ENCODE data around the gene TBC1D22A. TPM values are rescaled to one million over a fixed set of nuclear protein-coding genes. Genes with fewer than 3 reads are reported as not detected.

The TBC1D22A gene
- total RNA-seq, 2 experiments from 2014 or later: 36.0 to 38.0 TPM

DNA sequence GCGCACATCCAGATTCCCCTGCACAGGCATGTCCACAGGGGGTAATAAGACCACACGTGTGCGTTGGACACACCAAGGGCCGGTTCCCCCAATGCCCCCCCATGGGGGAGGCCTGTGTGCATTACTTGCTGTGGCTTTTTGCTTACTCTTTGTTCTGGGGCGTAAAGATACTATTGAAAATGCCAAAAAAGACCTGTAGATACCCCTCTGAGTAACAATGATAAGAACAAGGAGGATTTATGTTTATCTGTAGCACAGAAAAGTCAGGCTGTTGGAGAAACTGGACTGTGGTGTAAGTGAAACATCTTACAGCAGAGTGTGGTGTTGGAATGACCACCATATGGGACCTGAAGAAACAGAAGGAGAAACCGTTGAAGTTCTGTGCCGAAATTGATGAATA lies 103.2 kb downstream of the TBC1D22A start:
- Mint-ChIP-seq H3K27ac (no peak overlapping the region), H3K4me1 (no peaks in the 10 kb centered on the region), H3K9me3 (ENCODE audit: low read depth) (peaks cover 10% of the 10 kb centered on the region), H3K27me3 (no peaks in the 10 kb centered on the region), H3K36me3 (ENCODE audit: low read depth) (peaks cover 61% of the 10 kb centered on the region), H3K4me3 (no peak overlapping the region)
- no peak for DNase-seq
- POLR2A ChIA-PET: no interaction called here
- no peak for ATAC-seq
- intact Hi-C loops (cut with DNase I, micrococcal nuclease): no loop called here
- CTCF ChIA-PET: no interaction called here

DNA sequence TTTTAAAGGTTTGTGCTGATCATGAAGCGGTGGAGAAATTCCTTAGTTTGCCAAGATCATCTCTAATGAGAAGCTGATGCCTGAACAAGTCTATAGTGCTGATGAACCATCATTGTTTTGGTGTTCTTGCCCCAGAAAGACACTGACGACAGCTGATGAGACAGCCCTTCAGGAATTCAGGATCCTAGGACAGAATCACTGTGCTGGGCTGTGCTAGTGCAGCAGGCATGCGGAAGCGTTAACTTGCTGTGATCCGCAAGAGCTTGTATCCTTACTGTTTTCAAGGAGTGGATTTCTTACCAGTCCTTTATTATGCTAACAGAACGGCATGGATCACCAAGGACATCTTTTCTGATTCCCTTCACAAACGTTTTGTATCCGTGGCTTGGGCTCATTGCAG lies 104.1 kb downstream of the TBC1D22A start:
- intact Hi-C loops (cut with DNase I, micrococcal nuclease): no loop called here
- ChIA-PET POLR2A (no interaction called here), CTCF (no interaction called here)
- Mint-ChIP-seq H3K4me3 (no peak overlapping the region), H3K27me3 (no peaks in the 10 kb centered on the region), H3K27ac (no peak overlapping the region), H3K36me3 (ENCODE audit: low read depth) (peaks cover 71% of the 10 kb centered on the region), H3K9me3 (ENCODE audit: low read depth) (peaks cover 20% of the 10 kb centered on the region), H3K4me1 (no peaks in the 10 kb centered on the region)
- DNase-seq (no peak), ATAC-seq (no peak)

- POLR2A ChIA-PET: no interaction called here
- H3K27me3 Mint-ChIP-seq: no peaks in the 10 kb centered on the region
- ATAC-seq: no peak
- no peak overlapping the region for H3K27ac Mint-ChIP-seq
- H3K4me3 Mint-ChIP-seq: no peak overlapping the region
- CTCF ChIA-PET: interaction anchor here (0.5 kb wide), 1 partner anchor 212 kb away, joined by 3 read pairs; no protein-coding TSS in a partner anchor
- DNase-seq: no peak
- H3K9me3 Mint-ChIP-seq (ENCODE audit: low read depth): peaks cover 23% of the 10 kb centered on the region
- intact Hi-C loops (cut with DNase I, micrococcal nuclease): no loop called here
- H3K4me1 Mint-ChIP-seq: no peaks in the 10 kb centered on the region
- peaks cover 73% of the 10 kb centered on the region for H3K36me3 Mint-ChIP-seq (ENCODE audit: low read depth)
These were observed 104.7 kb downstream of the TBC1D22A start for GRCh38 chr22:46867106-46867505.

GRCh38 chr22:46869329-46869728 lies 106.9 kb downstream of the TBC1D22A start:
- Mint-ChIP-seq H3K9me3 (ENCODE audit: low read depth) (peaks cover 29% of the 10 kb centered on the region), H3K27ac (no peak overlapping the region), H3K4me1 (peaks cover 6% of the 10 kb centered on the region), H3K36me3 (ENCODE audit: low read depth) (peaks cover 68% of the 10 kb centered on the region), H3K4me3 (no peak overlapping the region), H3K27me3 (no peaks in the 10 kb centered on the region)
- ATAC-seq: no peak
- DNase-seq: no peak
- CTCF ChIA-PET: no interaction called here
- intact Hi-C loops (cut with DNase I, micrococcal nuclease): no loop called here
- POLR2A ChIA-PET: no interaction called here

DNA sequence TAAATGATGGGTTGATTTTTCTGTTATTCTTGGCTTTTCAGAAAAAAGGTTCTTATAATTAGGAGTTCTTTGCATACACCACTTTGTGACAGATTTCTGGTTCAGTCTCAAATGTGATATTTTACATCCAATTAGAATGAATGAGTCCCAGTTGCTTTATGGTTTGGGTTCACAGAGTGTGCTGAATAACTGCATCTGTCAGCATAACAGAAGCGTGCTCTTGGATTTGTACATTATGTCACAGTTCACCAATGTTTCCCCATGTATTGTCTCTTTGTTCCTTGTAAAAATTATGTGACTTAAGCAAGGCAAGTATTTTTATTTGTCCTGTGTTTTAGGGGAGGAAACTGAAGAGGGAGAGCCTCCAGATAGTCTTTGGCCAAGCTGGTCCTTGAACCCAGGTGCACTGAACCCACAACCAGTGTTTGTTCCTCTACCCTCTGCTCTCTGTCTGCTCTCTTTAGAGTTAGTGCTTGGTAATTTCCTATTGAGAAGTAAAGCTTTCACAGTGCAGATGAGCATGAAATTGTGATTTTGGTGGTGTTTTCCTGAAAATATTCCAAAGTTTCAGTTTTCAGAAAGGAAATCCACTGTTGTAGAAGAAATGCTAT lies 107.5 kb downstream of the TBC1D22A start:
- intact Hi-C loops (cut with DNase I, micrococcal nuclease): no loop called here
- H3K4me3 Mint-ChIP-seq: no peak overlapping the region
- peaks cover 29% of the 10 kb centered on the region for H3K9me3 Mint-ChIP-seq (ENCODE audit: low read depth)
- DNase-seq: no peak
- H3K27ac Mint-ChIP-seq: no peak overlapping the region
- ChIA-PET POLR2A (no interaction called here), CTCF (no interaction called here)
- peaks cover 6% of the 10 kb centered on the region for H3K4me1 Mint-ChIP-seq
- no peaks in the 10 kb centered on the region for H3K27me3 Mint-ChIP-seq
- peaks cover 62% of the 10 kb centered on the region for H3K36me3 Mint-ChIP-seq (ENCODE audit: low read depth)
- no peak for ATAC-seq

DNA sequence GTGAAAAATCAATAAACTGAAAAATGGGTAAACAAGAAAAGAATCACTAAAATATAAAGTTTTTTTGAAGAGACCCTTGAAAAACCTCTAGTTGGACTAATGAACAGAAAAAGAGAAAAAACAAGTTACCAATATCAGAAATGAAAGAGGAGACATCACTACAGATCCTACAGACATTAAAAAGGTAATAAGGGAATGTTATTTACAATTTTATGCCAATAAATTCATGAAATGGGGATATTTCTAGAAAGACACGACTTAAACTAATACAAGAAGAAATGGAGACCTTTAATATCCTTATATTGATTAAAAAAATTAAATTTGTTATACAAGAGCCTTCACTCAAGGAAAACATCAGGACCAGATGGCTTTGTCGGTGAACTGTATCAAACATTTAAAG lies 109.4 kb downstream of the TBC1D22A start:
- H3K36me3 Mint-ChIP-seq (ENCODE audit: low read depth): peaks cover 51% of the 10 kb centered on the region
- no peak for ATAC-seq
- no peak overlapping the region for H3K4me3 Mint-ChIP-seq
- H3K27ac Mint-ChIP-seq: no peak overlapping the region
- ChIA-PET CTCF (no interaction called here), POLR2A (interaction anchor here (0.6 kb wide), 1 partner anchor 43 kb away, joined by 3 read pairs; no protein-coding TSS in a partner anchor)
- no peaks in the 10 kb centered on the region for H3K27me3 Mint-ChIP-seq
- intact Hi-C loops (cut with DNase I, micrococcal nuclease): no loop called here
- peaks cover 29% of the 10 kb centered on the region for H3K9me3 Mint-ChIP-seq (ENCODE audit: low read depth)
- H3K4me1 Mint-ChIP-seq: peaks cover 6% of the 10 kb centered on the region
- DNase-seq: no peak

GRCh38 chr22:46875089-46875488 lies 112.6 kb downstream of the TBC1D22A start:
- CTCF ChIA-PET: no interaction called here
- Mint-ChIP-seq H3K27ac (no peak overlapping the region), H3K4me3 (no peak overlapping the region), H3K36me3 (ENCODE audit: low read depth) (peaks cover 29% of the 10 kb centered on the region), H3K9me3 (ENCODE audit: low read depth) (peaks cover 22% of the 10 kb centered on the region), H3K27me3 (no peaks in the 10 kb centered on the region), H3K4me1 (peaks cover 13% of the 10 kb centered on the region)
- intact Hi-C loops (cut with DNase I, micrococcal nuclease): no loop called here
- POLR2A ChIA-PET: no interaction called here
- ATAC-seq (no peak), DNase-seq (no peak)

DNA sequence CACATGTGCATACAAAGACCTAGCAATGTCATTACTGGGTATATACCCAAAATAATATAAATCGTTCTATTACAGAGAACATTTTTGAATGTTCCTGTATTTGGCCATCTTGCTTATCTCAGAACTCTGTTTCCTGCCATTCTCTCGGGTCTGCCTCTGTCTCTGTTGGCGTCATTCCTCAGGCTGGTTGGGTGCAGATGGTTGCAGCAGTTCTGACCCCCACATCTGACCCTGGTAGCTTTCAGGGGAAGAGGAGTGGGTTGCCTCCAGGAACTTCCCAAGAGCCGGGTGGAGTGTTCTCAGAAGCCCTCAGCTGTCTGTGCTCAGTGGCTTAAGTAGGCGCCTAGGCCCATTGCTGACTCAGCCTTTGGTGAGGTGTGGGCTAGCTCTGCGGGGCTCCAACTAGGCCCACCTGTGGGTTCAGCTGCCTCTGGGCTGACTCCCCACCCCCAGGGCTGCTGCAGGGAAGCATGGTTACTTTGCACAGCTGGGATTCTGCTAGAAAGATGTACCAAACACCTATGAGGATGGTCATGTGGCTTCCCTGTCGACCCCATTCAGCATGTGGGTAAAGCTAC lies 114.0 kb downstream of the TBC1D22A start:
- DNase-seq: no peak
- ChIA-PET CTCF (interaction anchor here (0.8 to 0.9 kb wide), 2 partner anchors 15 to 77 kb away, joined by 3 read pairs; no protein-coding TSS in a partner anchor), POLR2A (no interaction called here)
- H3K4me3 Mint-ChIP-seq: no peak overlapping the region
- H3K9me3 Mint-ChIP-seq (ENCODE audit: low read depth): peaks cover 11% of the 10 kb centered on the region
- H3K27me3 Mint-ChIP-seq: no peaks in the 10 kb centered on the region
- H3K27ac Mint-ChIP-seq: no peak overlapping the region
- no peak for ATAC-seq
- peaks cover 13% of the 10 kb centered on the region for H3K4me1 Mint-ChIP-seq
- peaks cover 15% of the 10 kb centered on the region for H3K36me3 Mint-ChIP-seq (ENCODE audit: low read depth)
- intact Hi-C loops (cut with DNase I, micrococcal nuclease): no loop called here

DNA sequence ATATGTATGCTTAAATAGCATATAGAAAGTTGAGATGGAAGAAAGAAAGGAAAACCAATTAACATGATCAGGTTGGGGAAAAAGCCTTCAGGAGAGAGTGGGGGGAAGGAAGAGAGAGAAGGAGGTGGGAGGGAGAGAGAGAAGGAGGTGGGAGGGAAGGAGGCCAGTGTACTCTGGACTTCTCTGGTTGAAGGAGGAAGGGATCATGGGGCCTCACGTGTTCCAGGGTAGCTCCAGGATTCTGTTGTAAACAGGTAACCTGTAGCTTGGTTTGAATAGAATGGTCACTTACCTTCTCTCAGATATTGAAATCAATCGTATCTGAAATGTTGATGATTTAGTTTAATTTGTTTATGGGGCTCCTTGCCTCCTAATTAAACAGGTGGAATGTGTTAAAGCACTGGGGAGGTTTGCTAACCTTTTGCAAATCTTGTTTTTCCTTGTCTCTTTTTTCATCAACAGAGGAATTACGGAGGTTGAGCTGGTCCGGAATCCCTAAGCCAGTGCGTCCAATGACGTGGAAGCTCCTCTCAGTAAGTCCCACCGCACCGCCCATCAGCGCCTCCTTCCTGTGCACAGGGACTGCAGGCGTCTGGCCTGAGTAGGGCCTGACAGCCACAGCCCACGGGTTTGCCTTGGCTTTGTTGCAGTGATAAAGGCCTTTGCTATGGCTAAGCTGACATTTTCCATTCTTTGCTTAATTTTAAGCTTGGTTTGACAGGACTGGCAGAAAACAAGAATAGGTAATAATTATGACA lies 115.9 kb downstream of the TBC1D22A start:
- Mint-ChIP-seq H3K36me3 (ENCODE audit: low read depth) (peaks cover 14% of the 10 kb centered on the region), H3K27ac (no peak overlapping the region), H3K4me3 (no peak overlapping the region), H3K9me3 (ENCODE audit: low read depth) (no peaks in the 10 kb centered on the region), H3K27me3 (no peaks in the 10 kb centered on the region), H3K4me1 (peaks cover 12% of the 10 kb centered on the region)
- no peak for ATAC-seq
- no peak for DNase-seq
- CTCF ChIA-PET: no interaction called here
- POLR2A ChIA-PET: no interaction called here
- intact Hi-C loops (cut with DNase I, micrococcal nuclease): no loop called here

DNA sequence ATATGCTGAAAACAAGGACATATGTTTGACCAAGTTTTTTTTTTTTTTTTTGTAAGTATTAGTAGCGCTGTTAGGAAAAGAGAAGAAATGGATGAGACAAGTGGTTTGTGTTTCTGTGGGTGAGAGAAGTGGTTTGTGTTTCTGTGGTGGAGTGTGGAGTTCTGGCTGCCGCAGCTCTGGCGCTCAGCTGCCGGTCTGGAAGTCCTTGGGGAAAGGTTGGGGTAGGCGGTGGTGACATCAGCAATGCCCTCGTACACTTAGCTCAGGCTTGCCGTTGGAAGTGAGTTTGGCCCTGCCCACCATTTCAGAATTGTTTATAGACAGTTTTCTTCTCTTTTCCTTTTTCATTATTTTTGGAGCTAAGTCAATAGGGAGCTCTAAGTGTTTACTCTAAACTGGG lies 116.6 kb downstream of the TBC1D22A start:
- H3K4me1 Mint-ChIP-seq: peaks cover 10% of the 10 kb centered on the region
- H3K27me3 Mint-ChIP-seq: no peaks in the 10 kb centered on the region
- peaks cover 12% of the 10 kb centered on the region for H3K36me3 Mint-ChIP-seq (ENCODE audit: low read depth)
- ChIA-PET CTCF (interaction anchor here (0.6 kb wide), 1 partner anchor 529 kb away, joined by 4 read pairs; no protein-coding TSS in a partner anchor), POLR2A (no interaction called here)
- H3K27ac Mint-ChIP-seq: no peak overlapping the region
- H3K9me3 Mint-ChIP-seq (ENCODE audit: low read depth): no peaks in the 10 kb centered on the region
- H3K4me3 Mint-ChIP-seq: no peak overlapping the region
- intact Hi-C loops (cut with DNase I, micrococcal nuclease): no loop called here
- ATAC-seq (no peak), DNase-seq (no peak)

DNA sequence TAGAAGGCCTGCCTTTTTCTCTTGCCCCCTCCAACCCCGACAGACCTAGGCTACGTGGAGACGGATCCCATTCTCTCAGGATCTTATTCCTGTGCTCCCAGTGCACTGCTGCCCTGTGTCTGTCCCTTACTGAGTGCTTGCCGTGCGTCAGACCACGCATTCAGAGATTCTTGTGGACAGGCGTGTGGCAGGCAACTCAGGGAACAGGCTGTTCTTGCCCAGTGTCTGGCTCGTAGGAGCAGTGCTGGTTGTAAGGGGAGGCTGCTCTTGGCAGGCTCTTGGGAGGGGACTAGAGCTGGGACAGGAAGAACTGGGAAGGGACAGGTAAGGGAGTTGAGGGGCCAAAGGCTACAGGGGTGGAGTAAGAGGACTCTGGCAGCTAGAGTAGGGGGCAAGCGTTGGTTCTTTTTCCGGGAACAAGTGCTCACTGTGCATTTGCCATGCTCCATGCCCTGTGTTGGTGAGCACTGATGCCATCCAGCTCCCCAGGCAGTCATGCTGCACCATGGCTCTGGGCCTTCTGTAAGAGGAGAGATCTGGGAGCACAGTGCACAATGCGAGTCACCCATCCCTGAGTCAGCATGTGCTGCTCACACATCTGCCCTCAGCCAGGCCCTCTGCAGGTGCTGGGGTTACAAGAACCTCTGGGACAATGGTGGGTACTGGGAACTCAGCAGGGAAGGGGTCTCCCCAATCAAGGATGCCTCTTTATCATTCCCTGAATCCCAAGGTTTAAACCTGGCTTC lies 119.1 kb downstream of the TBC1D22A start:
- ChIA-PET CTCF (interaction anchor here (0.6 kb wide), 1 partner anchor 422 kb away, joined by 3 read pairs; no protein-coding TSS in a partner anchor), POLR2A (no interaction called here)
- Mint-ChIP-seq H3K9me3 (ENCODE audit: low read depth) (no peaks in the 10 kb centered on the region), H3K4me3 (no peak overlapping the region), H3K4me1 (peaks cover 8% of the 10 kb centered on the region), H3K27me3 (no peaks in the 10 kb centered on the region), H3K36me3 (ENCODE audit: low read depth) (peaks cover 8% of the 10 kb centered on the region), H3K27ac (no peak overlapping the region)
- ATAC-seq (peak; percentile 77), DNase-seq (peak; percentile 42)
- intact Hi-C loops (cut with DNase I, micrococcal nuclease): no loop called here

Data from activated CD4-positive, alpha-beta T cell treated with anti-CD3 and anti-CD28 coated beads for 36 hours (primary cell).